Body of pancreas (tissue), 4 donors: ENCODE results near the gene SDS. TPM values are rescaled to one million over a fixed set of nuclear protein-coding genes. Genes with fewer than 3 reads are reported as not detected.
"Not testable (repeated sequence)": the region's sequence is repeated elsewhere in the genome, so short reads cannot be mapped to it uniquely, and the experiment has no call there.

Experiments used
- ATAC-seq: fragments of 150-250 bp; one replicate; pipeline ENCODE4 v1.9.1; 2016
- DNase-seq, 4 donors: peaks; one replicate each; pipeline ENCODE4 v3.0.0-alpha.2; 2019
- H3K27ac ChIP-seq, 4 donors: fragments of 200-600 bp; sonication (generic); 1 replicate in 3 of 4; 2 replicates in 1 of 4; pipeline versions ENCODE4 v1.5.1 to v1.6.1; 2016 to 2019; ENCODE audit warnings: mild to moderate bottlenecking in 1 of 4, mixed read lengths in 1 of 4, moderate library complexity in 1 of 4
- H3K27me3 ChIP-seq, 2 donors: fragments of 200-600 bp; sonication (generic); one replicate each; pipeline ENCODE4 v1.6.0; 2016; ENCODE audit warnings: mild to moderate bottlenecking in 1 of 2
- H3K36me3 ChIP-seq, 2 donors: fragments of 200-600 bp; sonication (generic); replicated peaks in 1 of 2; 2 replicates each; pipeline ENCODE4 v1.5.1; 2016; ENCODE audit warnings: low read depth in 2 of 2; ENCODE audit not compliant: insufficient read depth in 1 of 2
- H3K4me1 ChIP-seq: fragments of 200-600 bp; sonication (generic); one replicate; pipeline ENCODE4 v1.6.0; 2016
- H3K4me3 ChIP-seq, 2 donors: fragments of 200-600 bp; sonication (generic); 1 replicate in 1 of 2; 2 replicates in 1 of 2; pipeline ENCODE4 v1.5.1; 2016 to 2019
- H3K9me3 ChIP-seq, 3 donors: fragments of 200-600 bp; sonication (generic); 1 replicate in 2 of 3; 2 replicates in 1 of 3; pipeline ENCODE4 v1.5.1; 2016
- POLR2A ChIP-seq, 3 donors: fragments of 450-650 bp; IDR thresholded peaks; one replicate each; pipeline ENCODE4 v1.6.1; 2016; ENCODE audit warnings: antibody characterized with exemption in 3 of 3, mild to moderate bottlenecking in 2 of 3
- WGBS, 2 donors: methylation state at CpG; one replicate each; pipeline ENCODE4 v1.1.5; 2017; 5-methylcytosine and 5-hydroxymethylcytosine counted together
- intact Hi-C: fragments of 100-400 bp; cut with DNase I; formaldehyde crosslinking; loops from one replicate; pipeline ENCODE4 v1.15.1; 2023
- total RNA-seq, 2 donors: library from RNA; depleted of rRNA; stranded (reverse); fragments of >200 nt; gene quantifications; one replicate each; pipeline ENCODE4 v1.1.0, GENCODE V29; 2016
- TF ChIP-seq, protein P1 (sequence below), 7 experiments: fragments of 450-650 bp in 4 of 7; fragments of 200-600 bp in 3 of 7; sonication (generic) in 3 of 7; IDR thresholded peaks; one replicate each; pipeline ENCODE4 v1.5.1; 2016 to 2019; ENCODE audit warnings: antibody characterized with exemption in 7 of 7

The SDS gene
- total RNA-seq, 2 donors from 2014 or later = 0.33 to 0.52 TPM

GRCh38 chr12:113359939-113360748 lies 43.5 kb downstream of the SDS start:
- Histone ChIP-seq H3K36me3 (no peaks in the 10 kb centered on the region), H3K27me3 (no peaks in the 10 kb centered on the region), H3K9me3 (no peaks in the 10 kb centered on the region), H3K4me1 (peaks cover 40% of the 10 kb centered on the region), H3K27ac (peak overlapping the region in 1 of 4 donors; percentile 87), H3K4me3 (no peak overlapping the region)
- TF ChIP-seq, protein P1, sequence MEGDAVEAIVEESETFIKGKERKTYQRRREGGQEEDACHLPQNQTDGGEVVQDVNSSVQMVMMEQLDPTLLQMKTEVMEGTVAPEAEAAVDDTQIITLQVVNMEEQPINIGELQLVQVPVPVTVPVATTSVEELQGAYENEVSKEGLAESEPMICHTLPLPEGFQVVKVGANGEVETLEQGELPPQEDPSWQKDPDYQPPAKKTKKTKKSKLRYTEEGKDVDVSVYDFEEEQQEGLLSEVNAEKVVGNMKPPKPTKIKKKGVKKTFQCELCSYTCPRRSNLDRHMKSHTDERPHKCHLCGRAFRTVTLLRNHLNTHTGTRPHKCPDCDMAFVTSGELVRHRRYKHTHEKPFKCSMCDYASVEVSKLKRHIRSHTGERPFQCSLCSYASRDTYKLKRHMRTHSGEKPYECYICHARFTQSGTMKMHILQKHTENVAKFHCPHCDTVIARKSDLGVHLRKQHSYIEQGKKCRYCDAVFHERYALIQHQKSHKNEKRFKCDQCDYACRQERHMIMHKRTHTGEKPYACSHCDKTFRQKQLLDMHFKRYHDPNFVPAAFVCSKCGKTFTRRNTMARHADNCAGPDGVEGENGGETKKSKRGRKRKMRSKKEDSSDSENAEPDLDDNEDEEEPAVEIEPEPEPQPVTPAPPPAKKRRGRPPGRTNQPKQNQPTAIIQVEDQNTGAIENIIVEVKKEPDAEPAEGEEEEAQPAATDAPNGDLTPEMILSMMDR (IDR thresholded peaks at IDR 0.05) = peak in 1 of 7 experiments; percentile 14
- TF ChIP-seq POLR2A (IDR thresholded peaks at IDR 0.05) = no peak
- intact Hi-C loops = no loop called here
- WGBS, 2 donors = 67 to 69% methylated on average over 9 of the region's 9 CpGs
- DNase-seq = peak in 1 of 4 donors; percentile 14
- ATAC-seq = no peak

GRCh38 chr12:113359133-113359938 lies 44.4 kb downstream of the SDS start:
- H3K4me1 ChIP-seq = peaks cover 47% of the 10 kb centered on the region
- no peaks in the 10 kb centered on the region for H3K9me3 ChIP-seq
- WGBS, 2 donors = 22 to 29% methylated on average over 7 to 11 of the region's 11 CpGs
- no peak for TF ChIP-seq POLR2A (IDR thresholded peaks at IDR 0.05)
- TF ChIP-seq, protein P1 (IDR thresholded peaks at IDR 0.05) = no peak
- no peaks in the 10 kb centered on the region for H3K27me3 ChIP-seq
- H3K27ac ChIP-seq = peak overlapping the region; percentile 53 to 93 (median 86)
- H3K4me3 ChIP-seq = peak overlapping the region; percentile 66 to 88
- intact Hi-C loops = no loop called here
- DNase-seq (peak; percentile 30 to 43 (median 30)), ATAC-seq (no peak)
- no peaks in the 10 kb centered on the region for H3K36me3 ChIP-seq

DNA sequence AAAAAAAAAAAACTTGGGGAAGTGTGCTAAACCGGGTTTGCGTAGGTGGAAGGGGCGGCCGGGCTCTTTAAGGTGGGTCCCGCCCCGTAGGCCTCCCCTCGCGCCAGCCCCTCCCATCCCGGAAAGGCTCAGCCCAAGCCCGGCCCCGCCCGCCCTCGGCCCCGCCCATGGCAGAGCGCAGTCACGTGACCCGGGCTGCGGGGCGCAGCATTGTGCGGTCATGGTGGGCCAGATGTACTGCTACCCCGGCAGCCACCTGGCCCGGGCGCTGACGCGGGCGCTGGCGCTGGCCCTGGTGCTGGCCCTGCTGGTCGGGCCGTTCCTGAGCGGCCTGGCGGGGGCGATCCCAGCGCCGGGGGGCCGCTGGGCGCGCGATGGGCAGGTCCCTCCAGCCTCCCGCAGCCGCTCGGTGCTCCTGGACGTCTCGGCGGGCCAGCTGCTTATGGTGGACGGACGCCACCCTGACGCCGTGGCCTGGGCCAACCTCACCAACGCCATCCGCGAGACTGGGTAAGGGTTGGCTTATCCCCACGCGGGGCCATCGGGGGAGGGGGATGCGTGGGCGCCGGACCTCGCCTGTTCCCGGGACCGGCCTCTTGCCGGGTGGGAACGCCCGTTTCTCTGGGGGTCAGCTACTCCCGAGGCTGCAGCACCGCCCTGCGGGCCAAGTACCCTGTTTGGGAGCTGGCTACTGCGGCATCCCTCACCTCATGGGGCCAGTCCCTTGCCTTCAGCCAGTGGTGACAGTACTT lies 45.1 kb downstream of the SDS start, which contains the start of gene PLBD2:
Gene PLBD2 (plus strand): TSS at position 207 of the 752 bp plus-strand sequence. CDS start 14 bp downstream, at position 221.
- Histone ChIP-seq H3K9me3 (no peaks in the 10 kb centered on the region), H3K4me1 (peaks cover 47% of the 10 kb centered on the region), H3K27me3 (no peaks in the 10 kb centered on the region), H3K27ac (peak within 1 kb of the TSS; percentile 83 to 93 (median 86)), H3K36me3 (no peaks in the 10 kb centered on the region), H3K4me3 (peak within 1 kb of the TSS; percentile 66 to 88)
- WGBS, 2 donors = 0 to 1% methylated on average over 12 to 56 of the region's 67 CpGs
- ATAC-seq (peak; percentile 91), DNase-seq (peak; percentile 96 to 98 (median 97))
- TF ChIP-seq, protein P1 (IDR thresholded peaks at IDR 0.05) = peak in 1 of 7 experiments; percentile 6
- TF ChIP-seq POLR2A (IDR thresholded peaks at IDR 0.05) = peak; percentile 42 to 63 (median 58)
- intact Hi-C loops = no loop called here

DNA sequence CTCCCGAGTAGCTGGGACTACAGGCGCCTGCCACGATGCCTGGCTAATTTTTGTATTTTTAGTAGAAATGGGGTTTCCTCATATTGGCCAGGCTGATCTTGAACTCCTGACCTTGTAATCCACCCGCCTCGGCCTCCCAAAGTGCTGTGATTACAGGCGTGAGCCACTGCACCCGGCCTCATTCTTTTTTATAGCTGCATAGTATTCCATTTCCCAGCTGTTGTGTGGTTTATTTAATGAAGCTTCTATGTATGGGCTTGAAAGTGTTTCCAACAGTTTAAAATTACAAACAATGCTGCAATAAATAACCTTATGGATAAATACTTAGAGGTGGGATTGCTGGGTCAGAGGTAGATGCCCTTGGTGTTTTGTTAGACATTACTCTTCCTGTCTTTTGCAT lies 49.5 kb downstream of the SDS start:
- H3K36me3 ChIP-seq, H3K27ac ChIP-seq, intact Hi-C loops, DNase-seq, ATAC-seq, H3K4me3 ChIP-seq, H3K9me3 ChIP-seq, H3K27me3 ChIP-seq: not testable (repeated sequence)
- WGBS, 2 donors = 79 to 94% methylated on average over 7 of the region's 7 CpGs
- peaks cover 35% of the 10 kb centered on the region for H3K4me1 ChIP-seq
